HG03432 (cell line): ENCODE results near the gene LHPP.
"Not testable (repeated sequence)": the region's sequence is repeated elsewhere in the genome, so short reads cannot be mapped to it uniquely, and the experiment has no call there.

Experiments
- ATAC-seq: cut with Tn5 transposase; IDR thresholded peaks from one replicate; pipeline ENCODE4 v1.9.1; 2021; ENCODE audit warnings: mild to moderate bottlenecking, moderate library complexity; ENCODE audit not compliant: unreplicated experiment

LHPP gene

DNA sequence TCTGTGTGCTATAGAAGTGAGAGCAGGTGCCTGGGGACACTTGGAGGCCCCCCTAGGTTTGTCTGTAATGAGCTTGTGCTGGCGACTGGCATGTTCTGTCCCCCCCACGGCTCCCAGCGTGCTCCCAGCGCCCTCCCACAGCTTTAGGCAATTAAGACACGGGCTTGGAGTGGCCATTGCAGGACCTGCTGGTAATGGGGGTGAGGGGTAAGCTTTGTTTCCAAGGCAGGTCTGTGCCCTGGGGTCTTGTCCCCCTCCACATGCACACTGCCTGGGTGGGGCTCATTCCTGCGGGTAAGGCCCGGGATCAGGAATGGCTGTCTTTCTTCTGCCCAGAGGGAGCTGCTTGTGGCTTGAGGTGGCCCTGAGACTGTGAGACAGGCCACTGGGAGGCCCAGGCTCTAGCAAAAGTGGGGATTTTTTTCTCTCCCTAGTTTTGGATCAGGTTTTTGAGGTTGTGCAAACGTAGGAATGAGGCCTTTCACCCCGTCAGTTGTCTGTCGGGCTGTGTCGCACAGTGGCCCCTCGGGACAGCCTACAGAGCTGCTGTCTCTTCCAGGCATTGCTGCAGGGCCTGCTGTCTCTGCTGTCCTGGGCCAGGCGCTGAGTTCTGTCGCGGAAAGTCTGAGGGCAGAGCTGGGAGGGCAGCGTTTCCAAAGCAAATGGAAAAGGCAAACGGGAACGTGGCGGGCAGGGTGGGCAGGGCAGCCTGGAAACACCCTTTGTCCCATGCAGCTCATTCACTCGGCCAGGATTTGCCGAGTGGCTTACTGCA is 107.4 kb downstream of the LHPP start:
- no peak for ATAC-seq

DNA sequence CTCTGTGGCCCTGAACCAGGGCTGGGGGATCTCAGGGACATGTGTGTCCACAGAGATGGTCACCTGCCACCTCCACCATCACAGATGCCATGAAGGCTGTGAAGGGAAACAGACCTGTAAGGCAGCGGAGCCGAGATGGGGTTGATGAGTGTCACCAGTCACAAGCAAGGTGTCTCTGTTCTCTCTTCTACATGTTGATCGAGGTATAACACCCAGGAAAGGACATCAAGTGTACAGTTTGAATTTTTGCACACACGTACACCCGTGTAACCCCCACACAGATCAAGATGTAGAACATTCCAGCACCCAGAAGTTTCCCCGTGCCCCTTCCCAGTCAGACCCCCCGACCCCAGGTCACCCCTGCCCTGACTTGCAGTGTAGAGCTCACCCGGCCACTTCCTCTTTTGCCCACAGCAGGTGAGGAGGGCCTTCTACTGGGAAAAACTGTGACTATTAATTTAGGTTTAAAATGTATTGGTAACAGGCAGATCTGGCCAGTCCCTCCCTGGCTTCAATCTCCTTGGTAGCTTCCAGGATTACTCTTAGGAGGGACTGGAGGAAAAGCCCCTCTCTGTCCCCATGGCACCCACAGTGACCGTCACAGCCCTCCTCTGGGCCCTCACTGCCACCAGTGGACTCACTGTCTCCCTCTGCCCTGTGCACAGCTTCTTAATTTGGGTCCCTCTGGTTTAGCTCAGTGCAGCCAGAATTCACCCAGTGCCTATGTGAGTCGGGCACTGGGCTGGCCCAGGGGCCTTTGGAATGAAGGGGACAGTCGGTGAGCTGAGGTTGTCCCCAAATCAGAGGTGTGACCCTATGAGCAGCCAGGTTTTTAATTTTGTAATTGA is 108.2 kb downstream of the LHPP start:
- ATAC-seq, result no peak

DNA sequence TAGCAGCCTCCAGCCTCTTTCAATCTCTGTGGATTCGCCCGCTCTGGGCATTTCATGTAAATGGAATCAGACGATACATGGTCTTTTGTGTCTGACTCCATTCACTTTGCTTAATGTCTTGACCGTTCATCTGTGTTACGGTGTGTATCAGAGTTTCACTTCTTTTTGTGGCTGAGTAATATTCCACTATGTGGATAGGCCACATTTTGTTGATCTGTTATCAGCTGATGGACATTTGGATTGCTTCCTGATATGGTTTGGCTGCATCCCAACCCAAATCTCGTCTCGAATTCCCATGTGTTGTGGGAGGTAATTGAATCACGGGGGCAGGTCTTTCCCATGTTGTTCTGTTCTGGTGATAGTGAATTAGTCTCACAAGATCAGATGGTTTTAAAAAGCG is 109.0 kb downstream of the LHPP start:
- ATAC-seq, result no peak

DNA sequence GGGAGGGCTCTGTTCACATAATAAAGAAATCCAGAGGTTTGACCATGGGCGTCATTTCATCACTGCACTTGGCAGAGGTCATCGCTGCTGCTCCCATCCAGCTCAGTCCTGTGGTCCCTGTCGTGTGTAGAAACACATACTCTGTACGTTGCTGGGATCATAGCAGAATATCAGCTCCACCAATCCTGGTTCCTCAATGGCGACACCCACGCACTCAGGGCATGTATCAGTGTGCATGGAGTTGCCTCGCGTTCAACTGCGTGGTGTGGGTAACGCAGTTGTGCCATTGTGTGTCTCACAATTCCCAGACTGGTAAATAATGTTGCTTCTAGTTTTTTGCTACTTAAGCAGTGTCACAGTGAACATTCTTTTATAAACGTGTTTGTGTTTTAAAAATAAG is 111.1 kb downstream of the LHPP start:
- ATAC-seq, result no peak

DNA sequence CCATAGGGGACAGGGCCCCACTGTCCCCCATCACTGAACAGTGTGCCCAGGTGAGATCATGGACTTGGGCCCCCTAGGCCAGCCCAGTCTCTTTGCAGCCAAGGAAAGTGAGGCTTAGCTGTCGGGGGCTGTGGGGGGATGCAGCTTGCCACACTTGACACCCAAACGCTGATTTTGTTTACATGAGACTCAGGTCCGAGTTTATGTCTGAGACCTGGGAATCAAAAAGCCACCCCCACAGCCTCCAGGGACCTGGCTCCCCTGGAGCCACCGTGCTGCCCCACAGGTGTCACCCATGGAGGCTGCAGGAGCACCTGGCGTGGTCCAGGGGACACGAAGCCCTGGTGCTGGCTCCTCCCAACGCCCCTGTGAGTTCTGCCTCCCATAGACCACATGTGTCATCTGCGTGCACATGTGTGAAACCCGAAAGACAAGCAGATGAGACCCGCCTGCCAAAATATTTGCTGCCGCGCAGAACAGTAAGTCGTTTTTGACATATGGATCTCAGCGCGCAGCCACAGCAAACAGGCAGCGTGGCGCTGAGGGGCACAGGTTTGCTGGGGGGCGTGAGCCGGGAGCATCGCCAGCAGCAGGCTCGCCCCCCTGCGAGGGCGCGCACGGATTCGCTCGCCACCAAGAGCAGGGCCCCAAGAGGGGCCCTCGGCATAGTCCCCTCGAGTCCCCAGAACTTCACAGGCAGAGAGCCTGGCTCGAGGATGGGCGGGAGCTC is 112.3 kb downstream of the LHPP start:
- no peak for ATAC-seq

DNA sequence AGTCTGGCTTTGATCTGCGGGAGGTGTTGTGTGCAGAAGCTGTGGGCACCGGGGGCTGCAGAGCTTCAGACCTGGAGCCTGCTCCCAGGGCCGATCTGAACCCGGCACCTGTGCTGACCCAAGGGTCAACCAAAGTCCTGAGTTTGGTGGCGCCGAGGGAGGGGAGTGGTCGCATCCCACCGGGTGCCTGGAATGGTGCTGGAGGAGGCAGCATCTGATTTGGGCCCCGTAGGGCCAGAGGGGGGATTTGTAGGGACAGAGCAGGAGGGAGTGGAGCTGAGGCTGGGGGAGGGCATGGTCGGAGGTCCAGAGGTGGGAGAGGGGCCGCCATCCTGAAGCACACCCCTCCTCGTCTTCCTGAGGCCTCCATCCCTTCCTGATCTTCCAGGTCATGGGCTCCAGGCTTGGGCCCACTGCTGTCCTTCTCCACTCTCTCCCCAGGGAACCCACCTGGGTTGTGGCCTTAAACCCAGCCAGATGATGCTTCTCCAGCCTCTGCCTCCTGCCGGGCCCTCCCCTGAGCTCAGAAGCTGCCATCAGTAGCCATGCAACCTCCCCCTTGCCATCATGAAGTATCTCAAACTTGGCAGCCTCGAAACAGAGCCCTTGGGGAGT is 112.9 kb downstream of the LHPP start:
- no peak for ATAC-seq

DNA sequence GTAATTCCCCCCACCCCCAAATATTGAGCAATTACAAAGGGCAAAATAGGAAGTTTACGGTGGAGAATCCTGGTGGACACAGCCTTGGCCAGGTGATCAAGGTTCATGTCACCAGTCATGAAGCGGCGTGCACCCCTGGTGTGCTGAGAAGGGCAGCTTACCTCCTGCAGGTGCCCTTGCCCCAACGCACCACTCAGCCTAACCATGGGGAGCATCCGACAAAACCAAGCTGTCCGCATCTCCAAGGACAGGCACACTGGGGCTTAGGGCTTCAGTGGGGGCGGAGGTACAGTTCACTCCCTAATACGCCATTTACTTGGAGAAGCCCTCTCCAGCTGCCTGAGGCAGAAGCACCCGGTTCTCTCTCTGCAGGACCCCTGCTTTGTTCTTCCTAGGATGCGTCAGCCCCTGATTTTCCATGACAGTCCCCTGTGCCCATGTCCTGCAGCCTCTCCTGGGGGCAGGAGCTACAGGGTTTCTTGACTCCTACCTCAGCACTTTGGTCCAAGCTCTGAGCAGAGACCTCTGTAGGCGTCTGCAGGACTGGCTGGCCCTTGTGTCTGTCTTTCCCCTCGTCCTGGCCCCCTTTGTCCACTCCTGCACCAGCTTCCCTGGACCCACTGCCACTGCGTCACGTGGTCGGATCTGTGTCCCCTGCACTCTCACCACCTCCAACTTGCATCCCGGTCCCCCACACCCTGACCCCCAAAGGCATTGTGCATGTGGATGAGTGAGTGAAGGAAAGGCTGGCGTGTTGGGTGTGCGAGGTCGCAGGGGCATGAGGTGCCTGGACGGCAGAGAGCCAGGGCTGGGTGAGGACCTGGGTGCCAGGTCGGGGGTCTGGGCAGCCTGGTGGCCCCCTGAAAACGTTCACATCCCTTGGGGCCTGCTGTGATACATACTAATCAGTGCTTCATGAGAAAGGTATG is 113.7 kb downstream of the LHPP start:
- ATAC-seq, result no peak

DNA sequence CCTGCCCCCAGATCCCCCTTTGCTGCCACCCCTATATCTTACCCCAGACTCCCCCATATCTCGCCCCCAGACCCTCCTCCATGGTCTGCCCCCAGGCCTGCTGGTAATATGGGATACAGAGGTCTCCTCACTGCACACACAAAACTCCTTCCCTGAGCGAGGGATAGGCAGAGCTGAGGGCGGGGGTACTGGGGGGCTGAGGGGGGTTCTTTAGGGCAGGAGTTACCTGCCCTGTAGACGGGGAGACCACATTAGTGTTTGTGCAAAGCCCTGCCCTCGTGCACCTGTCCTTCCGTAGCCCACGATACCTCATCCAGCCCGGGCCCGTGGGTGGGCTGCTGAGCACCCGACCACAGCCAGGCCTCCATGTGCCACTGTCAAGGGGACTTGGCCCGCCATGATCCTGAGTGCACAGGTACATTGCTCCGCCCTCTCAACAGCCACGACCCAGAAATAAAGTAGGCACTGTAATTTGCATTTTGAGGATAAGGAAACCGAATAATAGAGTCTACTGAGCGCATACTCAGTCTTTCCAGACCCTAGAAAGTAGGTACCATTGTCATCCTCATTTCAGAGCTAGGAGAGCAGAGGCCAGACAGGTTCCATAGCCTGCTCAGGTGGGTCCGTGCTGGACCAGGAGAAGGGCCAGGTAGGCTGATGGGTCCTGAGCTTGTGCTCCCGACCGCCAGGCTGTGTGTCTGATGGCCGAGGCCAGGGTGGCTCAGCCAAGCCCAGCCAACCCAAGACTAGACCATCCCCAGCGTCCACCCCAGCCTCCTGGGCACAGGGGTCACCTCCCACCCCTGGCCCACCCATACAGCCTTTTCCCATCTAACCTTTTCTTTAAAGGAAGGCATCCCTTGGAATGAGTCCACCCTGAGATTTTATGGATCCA is 115.2 kb downstream of the LHPP start:
- no peak for ATAC-seq

DNA sequence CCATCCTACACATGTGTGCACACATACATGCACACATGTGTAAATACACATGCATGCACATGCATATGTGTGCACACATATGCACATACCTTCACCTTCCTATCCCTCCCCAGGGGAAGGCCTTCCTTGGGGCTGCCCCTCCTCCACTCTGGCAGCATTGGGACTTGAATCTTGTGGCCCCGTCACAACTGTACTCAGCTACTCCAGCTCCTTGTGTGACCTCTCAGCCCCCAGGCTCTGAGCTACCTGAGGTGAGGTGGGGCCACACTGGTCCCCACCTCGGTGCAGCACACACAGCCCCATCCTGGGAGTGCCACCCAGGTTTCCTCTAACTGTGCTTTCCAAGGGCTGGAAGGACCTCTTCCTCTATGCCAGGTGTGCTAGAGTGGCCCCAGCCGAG is 116.0 kb downstream of the LHPP start:
- ATAC-seq, result no peak

DNA sequence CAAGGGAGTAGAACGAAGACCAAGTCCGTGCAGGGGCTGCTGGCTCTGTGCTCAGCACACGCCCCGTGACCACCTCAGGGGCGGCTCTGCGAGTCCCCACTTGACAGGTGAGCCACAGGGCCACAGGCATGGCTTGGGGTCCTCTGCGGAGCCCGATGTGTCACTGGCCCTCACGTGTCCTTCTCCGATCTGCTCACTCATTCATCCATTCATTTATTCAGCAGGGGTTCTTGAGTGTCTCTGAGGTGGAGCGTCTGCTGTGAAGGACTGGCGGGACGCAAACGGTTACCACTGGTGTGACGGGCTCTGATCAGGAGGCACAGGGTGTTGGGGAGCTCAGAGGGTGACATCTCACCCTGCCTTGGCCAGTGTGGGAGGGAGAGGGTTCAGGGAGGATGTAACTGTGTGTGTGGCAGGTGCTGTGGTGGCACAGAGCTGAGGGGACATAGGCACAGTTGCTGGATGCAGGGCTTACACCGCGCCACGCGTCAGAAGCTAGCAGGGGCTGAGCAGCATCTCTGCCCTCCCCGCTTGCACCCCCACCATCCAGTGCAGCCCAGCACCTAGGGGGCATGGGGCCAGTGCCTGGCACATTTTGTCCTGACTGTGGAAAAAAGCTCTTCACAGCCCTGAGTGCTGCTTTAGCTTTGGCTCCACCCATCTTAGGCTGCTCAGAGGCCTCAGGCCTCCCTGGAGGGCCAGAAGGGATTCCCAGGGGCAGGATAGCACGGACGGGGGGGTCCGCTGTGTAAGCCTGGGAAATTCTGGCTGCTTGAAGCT is 116.8 kb downstream of the LHPP start:
- no peak for ATAC-seq

DNA sequence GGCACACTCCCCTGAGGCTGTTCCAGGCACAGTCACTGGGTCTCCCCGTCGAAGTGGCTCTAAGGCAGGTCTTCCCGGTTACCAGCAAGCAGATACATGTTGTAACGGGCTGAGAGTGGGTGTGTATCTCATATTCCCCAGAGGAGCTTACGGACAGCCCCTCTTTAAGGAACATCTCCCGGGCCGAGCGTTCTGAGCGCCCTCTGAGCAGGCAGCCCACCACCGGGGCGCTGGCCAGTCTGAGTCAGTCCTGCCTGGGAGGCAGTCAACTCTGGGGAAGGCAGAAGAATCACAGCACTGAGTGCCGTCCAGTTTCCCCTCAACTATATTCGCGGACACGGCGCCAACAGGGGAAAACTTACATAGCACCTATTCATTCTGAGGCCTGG is 117.4 kb downstream of the LHPP start:
- ATAC-seq, result no peak

DNA sequence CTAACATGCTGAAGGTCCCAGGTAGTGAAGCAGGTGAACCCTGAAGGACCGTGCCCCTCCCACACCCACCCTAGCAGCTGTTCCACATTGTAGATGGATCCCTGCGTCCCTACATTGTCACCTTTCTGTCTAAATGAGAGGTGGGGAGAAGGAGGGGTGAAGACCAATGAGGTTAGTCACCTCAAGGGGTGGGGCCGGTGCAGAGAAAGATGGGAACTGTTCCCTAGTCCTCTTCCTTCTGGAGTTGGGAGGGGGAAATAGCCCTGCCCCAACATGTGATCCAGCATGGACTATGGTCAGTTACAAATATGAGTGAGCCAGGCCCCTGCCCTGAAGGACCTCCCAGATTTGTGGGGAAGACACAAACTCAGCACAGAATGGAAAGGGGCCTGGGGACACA is 124.5 kb downstream of the LHPP start:
- ATAC-seq, result no peak

DNA sequence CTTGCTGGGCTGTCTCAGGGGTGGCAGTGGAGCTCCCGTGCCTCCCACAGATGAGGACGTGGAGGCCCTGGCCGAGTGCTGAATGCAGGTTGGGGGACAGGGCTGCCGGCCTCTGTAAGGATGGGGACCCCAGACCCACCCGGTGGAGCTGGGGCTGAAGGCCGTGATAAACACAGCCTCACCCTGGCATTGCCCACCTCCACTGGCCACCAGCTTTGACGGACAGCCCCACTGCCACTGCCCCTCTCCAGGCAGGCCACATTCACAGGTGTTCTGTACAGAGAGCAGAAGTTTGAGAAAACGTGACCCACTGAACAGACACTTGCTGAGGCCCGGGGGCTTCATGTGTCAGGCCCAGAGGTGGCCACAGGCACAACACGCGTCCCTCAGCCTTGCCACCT is 126.2 kb downstream of the LHPP start:
- ATAC-seq, result no peak

DNA sequence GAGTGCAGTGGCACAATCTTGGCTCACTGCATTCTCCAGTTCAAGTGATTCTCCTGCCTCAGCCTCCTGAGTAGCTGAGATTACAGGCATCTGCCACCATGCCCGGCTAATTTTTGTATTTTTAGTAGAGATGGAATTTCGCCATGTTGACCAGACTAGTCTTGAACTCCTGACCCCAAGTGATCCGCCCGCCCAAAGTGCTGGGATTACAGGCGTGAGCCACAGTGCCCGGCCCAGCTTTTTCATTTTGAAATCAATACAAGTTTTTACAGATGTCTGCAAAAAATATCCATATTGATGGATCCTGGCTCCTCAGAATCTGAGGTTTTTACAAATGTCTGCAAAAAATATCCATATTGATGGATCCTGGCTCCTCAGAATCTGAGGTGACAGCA is 126.7 kb downstream of the LHPP start:
- not testable (repeated sequence) for ATAC-seq

DNA sequence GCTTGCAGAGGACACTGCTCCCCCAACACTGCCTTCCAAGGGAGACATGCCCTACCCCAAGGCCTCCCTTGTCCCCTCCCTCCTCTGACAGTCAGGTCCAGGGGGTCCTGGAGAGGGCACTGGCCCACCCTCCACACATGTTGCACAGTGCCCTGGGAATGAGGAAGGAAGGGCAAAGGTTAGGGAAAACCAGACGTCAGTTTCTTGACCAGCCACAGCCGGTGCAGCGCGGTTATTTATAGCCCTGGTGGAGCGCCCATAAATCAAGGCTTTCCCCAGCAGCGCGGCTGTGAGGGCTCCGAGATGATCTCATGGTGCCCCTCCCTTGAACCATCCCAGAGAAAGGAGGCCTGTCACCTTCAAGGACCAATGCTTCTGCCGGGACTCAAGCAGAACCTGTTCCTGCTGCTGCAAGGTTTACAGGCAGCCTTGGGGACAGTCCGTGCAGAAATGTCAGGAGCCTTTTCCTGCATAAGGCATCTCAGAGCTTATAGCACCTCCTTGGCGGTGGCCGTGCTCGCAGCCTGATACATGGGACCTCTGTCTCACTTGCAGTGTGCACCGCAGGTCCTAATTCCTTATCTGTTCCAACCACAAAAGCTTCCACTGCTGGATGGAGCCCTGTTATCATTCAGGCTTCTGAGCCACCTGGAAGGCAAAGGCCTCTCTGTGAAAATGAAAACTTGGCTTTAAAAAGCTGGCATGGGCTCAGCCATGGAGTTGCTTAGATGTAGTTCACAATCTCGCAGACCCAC is 127.3 kb downstream of the LHPP start:
- ATAC-seq, result no peak

DNA sequence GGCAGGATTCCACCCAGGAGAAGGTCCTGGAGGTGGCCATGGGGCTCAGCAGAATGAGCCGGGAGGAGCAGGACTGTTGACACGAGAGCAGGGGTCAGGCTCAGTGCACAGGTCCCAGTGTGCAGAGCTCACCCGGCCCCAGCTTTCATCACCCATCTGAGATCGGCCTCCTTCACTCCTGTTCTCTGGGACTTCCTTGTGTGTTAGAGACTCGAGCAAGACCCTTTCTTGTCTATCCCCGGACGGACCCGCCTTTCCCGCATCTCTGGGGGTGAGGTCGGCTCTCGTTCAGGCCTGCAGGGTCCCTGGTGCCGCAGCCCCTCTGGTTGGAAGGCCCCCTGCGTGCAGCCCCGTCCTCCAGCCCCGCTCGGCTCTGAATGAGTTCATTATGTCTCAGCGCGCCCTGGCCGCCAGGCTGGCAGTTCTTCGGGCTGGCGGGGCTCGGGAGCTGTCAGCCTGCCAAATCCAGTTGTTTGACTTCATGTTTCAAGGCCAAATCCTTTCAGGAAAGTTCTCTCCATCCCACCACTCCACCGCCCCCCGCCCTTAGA is 127.9 kb downstream of the LHPP start:
- no peak for ATAC-seq
